Measurements from ENCODE around the gene AP3B2.

DNA sequence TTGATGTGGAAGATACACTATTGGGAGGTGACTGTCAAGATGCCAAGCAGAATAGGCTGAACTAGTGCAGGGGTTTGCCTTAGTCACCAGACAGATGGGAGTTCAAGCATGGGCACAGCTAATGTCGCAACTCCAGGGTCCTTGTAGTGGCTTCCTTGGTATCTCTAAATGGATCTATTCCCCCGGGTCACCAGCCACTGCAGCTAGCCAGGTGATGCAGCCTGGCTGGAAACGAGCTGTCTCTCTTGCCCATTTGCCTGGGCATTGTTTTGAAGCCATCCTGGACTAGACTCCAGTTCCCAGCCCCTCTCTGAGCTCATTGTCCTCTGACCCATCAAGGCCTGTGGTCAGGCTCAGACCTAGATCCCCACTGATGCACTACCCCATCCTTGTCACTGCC is 54.1 kb downstream of the AP3B2 start:
- TF ChIP-seq, protein P1, sequence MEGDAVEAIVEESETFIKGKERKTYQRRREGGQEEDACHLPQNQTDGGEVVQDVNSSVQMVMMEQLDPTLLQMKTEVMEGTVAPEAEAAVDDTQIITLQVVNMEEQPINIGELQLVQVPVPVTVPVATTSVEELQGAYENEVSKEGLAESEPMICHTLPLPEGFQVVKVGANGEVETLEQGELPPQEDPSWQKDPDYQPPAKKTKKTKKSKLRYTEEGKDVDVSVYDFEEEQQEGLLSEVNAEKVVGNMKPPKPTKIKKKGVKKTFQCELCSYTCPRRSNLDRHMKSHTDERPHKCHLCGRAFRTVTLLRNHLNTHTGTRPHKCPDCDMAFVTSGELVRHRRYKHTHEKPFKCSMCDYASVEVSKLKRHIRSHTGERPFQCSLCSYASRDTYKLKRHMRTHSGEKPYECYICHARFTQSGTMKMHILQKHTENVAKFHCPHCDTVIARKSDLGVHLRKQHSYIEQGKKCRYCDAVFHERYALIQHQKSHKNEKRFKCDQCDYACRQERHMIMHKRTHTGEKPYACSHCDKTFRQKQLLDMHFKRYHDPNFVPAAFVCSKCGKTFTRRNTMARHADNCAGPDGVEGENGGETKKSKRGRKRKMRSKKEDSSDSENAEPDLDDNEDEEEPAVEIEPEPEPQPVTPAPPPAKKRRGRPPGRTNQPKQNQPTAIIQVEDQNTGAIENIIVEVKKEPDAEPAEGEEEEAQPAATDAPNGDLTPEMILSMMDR (IDR thresholded peaks at IDR 0.05; ENCODE audit: low read depth, low read length, missing input control) = no peak
- TF ChIP-seq, protein P2, sequence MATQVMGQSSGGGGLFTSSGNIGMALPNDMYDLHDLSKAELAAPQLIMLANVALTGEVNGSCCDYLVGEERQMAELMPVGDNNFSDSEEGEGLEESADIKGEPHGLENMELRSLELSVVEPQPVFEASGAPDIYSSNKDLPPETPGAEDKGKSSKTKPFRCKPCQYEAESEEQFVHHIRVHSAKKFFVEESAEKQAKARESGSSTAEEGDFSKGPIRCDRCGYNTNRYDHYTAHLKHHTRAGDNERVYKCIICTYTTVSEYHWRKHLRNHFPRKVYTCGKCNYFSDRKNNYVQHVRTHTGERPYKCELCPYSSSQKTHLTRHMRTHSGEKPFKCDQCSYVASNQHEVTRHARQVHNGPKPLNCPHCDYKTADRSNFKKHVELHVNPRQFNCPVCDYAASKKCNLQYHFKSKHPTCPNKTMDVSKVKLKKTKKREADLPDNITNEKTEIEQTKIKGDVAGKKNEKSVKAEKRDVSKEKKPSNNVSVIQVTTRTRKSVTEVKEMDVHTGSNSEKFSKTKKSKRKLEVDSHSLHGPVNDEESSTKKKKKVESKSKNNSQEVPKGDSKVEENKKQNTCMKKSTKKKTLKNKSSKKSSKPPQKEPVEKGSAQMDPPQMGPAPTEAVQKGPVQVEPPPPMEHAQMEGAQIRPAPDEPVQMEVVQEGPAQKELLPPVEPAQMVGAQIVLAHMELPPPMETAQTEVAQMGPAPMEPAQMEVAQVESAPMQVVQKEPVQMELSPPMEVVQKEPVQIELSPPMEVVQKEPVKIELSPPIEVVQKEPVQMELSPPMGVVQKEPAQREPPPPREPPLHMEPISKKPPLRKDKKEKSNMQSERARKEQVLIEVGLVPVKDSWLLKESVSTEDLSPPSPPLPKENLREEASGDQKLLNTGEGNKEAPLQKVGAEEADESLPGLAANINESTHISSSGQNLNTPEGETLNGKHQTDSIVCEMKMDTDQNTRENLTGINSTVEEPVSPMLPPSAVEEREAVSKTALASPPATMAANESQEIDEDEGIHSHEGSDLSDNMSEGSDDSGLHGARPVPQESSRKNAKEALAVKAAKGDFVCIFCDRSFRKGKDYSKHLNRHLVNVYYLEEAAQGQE (IDR thresholded peaks at IDR 0.05) = no peak
- TF ChIP-seq, protein P3, sequence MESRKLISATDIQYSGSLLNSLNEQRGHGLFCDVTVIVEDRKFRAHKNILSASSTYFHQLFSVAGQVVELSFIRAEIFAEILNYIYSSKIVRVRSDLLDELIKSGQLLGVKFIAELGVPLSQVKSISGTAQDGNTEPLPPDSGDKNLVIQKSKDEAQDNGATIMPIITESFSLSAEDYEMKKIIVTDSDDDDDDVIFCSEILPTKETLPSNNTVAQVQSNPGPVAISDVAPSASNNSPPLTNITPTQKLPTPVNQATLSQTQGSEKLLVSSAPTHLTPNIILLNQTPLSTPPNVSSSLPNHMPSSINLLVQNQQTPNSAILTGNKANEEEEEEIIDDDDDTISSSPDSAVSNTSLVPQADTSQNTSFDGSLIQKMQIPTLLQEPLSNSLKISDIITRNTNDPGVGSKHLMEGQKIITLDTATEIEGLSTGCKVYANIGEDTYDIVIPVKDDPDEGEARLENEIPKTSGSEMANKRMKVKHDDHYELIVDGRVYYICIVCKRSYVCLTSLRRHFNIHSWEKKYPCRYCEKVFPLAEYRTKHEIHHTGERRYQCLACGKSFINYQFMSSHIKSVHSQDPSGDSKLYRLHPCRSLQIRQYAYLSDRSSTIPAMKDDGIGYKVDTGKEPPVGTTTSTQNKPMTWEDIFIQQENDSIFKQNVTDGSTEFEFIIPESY (IDR thresholded peaks at IDR 0.05) = no peak
- TF ChIP-seq TAF1 (conservative IDR thresholded peaks at IDR 0.05) (no peak), EGR1 (IDR thresholded peaks at IDR 0.05; ENCODE audit: low read depth in 2 of 2) (no peak), FOXA1 (IDR thresholded peaks at IDR 0.05) (no peak), SP1 (IDR thresholded peaks at IDR 0.05) (no peak), RXRA (IDR thresholded peaks at IDR 0.05) (no peak), GABPA (IDR thresholded peaks at IDR 0.05 in 1 of 2, conservative IDR thresholded peaks at IDR 0.05 in 1 of 2) (no peak), NR2F2 (IDR thresholded peaks at IDR 0.05) (no peak)
- TF ChIP-seq, protein P4, sequence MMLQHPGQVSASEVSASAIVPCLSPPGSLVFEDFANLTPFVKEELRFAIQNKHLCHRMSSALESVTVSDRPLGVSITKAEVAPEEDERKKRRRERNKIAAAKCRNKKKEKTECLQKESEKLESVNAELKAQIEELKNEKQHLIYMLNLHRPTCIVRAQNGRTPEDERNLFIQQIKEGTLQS (IDR thresholded peaks at IDR 0.05) = no peak

Data from liver (tissue), 3 donors.